GM12873 (cell line): Measurements from ENCODE around the gene MFSD2B.

Source experiments
- CTCF ChIP-seq: IDR thresholded peaks from 2 replicates; pipeline ENCODE4 v1.5.1; 2012; ENCODE audit warnings: low read depth, mild to moderate bottlenecking, moderate library complexity, low read length, control low read depth; ENCODE audit not compliant: insufficient read depth; ENCODE audit errors: missing control alignments

MFSD2B gene

GRCh38 chr2:24038786-24039499 lies 29.1 kb downstream of the MFSD2B start:
- no peak for TF ChIP-seq CTCF

- TF ChIP-seq CTCF = no peak
Observed at GRCh38 chr2:24040511-24040910, 30.6 kb downstream of the MFSD2B start.

DNA sequence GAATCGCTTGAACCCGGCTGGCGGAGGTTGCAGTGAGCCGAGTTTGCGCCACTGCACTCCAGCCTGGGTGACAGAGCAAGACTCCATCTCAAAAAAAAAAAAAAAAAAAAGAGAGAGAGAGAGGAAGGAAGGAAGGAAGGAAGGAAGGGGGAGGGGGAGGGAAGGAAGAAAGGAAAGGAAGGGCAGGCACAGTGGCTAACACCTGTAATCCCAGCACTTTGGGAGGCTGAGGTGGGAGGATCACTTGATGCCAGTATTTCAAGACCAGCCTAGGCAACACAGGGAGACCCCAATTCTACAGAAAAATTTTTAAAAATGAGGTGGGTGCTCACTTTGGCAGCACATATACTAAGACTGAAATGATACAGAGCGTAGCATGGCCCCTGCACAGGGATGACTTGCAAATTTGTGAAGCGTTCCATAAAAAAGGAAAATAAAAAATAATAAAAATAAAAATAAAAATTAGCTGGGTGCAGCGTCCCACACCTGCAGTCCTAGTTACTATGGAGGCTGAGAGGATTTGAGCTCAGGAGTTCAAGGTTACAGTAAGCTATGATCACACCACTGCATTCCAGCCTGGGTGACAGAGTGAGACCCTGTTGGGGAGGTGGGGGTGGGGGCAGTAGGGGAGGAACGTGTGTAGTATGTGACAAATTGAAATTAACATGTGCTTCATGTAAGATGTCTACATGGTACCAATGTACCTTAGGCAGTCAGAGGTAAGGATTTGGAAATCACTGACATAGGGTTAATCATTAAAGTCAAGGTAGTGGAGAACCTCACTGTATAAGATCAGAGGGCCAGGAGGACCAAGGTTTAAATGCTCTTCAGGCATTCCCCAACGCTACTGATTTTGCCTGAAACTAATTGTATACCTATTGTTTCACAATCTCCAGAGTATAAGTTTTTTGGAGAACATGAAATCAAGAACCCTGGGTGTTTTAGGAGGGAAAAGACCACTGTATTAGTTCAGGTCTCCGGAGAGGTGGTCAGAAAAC lies 35.9 kb downstream of the MFSD2B start:
- TF ChIP-seq CTCF = no peak

DNA sequence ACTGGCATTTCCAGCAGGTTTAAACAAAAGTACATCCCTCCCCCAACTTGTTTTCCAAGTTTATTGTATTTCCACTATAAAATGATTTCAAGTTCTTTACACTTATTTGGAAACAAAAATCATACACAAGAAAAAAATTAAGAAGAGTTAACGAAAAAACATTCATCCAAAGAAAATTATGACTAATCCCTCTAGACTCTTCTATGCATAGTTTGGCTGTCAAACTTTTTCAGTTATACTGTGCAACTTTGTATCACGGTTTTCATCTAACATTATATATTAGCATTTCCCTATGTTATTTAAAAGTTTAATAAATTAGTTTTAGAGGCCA lies 36.7 kb downstream of the MFSD2B start:
- no peak for TF ChIP-seq CTCF

GRCh38 chr2:24046930-24047702 lies 37.2 kb downstream of the MFSD2B start, which contains the start of gene WDCP:
Gene WDCP (minus strand): TSS chr2:24047391. CDS start chr2:24039494, 7,897 bp downstream.
- no peak for TF ChIP-seq CTCF

DNA sequence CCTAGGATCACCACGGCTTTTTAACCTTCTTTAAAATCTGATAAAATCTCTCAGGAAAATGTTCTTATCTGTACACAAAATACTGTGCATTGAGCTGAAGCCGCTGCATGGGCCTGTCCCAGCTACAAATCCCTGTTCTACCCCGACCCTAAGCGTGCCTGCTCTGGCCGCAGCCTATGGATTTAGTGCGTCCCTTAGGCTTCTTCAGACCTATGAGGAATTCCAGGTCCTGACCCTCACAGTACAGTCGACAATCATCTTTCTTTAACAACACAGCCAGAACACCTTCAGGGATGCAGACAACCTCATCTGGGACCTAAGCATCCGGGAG lies 37.8 kb downstream of the MFSD2B start:
- no peak for TF ChIP-seq CTCF

GRCh38 chr2:24048769-24049484 lies 39.0 kb downstream of the MFSD2B start:
- TF ChIP-seq CTCF = no peak
